GM18511 (cell line): ENCODE results near the gene RPS16.
A peak's percentile ranks its signal among the peaks of the same experiment; 100 is the strongest.
"Not testable (repeated sequence)": the region's sequence is repeated elsewhere in the genome, so short reads cannot be mapped to it uniquely, and the experiment has no call there.

Experiments
- ATAC-seq: cut with Tn5 transposase; IDR thresholded peaks from one replicate; pipeline ENCODE4 v1.9.1; 2021; ENCODE audit warnings: mild to moderate bottlenecking, moderate library complexity; ENCODE audit not compliant: unreplicated experiment

Gene RPS16

DNA sequence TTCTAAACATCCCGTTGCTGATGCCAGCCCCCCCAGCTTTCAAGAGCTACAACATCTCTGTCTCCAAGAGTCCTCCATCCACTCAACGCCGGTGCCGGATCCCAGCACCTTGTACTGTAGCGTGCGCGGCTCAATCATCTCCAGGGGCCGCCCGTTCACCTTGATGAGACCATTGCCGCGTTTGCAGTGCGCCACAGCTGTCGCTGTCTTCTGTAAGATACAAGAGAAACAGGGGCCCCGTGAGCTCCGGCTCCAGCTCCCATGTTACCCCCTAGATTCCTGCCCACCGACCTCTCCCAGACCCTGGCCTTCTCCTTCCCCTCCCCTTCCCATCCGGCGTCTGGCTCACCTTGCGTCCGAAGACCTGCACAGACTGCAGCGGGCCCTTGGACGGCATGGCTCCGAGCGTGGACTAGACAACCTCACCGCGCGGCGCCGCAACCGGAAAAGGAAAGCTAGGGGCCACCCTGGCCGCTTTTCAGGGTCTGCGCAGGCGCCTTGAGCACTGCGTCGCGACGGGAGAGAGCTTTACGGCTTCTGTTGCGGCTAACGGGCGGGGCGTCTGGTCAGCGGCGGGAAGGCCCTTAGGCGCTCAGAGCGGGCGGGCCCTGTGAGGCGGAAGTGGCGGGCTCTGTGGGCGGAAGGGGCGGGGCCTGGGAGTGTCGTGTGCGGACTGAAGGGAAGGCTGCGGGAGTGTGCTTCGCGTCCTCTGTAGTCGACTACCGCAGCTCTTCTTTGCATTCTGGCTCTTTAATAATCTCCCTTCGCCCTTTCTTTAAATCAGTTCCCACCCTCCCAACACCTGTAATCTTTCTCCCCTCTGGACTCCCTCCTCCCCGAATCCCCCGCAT lies at the start of gene RPS16:
Gene RPS16 (minus strand): TSS at position 451 of the 851 bp plus-strand sequence. CDS start 54 bp downstream, at position 397.
- ATAC-seq, result peak; percentile 82

DNA sequence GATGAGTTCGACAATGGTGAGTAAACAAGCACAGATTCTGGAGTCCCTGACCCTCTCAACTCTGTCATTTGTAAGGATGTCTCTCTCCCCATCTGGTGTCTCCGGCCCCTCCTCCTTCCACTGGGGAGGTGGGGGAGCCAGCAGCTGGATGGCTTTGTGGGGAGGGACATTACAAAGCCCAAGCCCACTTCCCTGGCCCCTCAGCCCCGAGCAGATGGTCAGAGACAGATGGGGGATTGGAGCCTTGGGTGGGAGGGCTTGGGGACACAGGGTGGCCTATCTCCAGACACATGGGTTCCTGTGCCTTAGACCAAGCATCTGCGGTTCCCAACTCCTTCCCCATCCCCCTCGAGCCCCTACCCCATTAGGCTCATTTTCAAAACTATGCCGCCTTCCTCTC lies 47.4 kb upstream of the RPS16 start:
- ATAC-seq, result no peak

DNA sequence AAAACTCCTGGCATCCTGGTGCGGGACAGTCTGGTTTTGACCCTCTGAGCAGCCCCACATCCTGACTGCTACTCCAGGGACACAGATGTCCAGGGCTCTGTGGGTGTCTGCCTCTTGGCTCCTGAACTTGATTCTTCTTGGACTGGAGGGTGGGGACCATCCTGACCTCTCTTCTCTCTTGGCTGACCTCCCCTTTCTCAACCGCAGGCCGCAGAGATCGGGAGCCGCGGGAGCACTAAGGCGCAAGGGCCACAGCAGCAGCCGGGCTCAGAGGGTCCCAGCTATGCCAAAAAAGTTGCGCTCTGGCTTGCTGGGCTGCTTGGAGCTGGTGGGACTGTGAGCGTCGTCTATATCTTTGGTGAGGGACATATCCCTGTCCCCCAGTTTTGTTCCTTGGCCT lies 45.9 kb upstream of the RPS16 start:
- ATAC-seq, result no peak

DNA sequence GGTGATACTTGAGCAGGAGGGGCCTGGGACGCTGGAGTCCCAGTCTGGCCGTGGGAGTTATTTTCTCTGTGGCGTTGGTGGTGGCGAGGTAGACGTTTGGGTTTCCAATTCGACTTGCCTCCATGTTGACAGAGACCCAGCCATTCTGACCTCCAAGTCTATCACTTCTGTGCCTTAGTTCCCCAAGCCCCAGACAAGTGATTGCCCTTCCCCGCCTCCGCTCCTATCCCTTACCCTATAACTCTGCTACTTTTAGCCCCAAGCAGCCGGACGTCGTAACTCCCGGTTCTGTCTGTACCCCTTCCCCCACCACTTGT lies 45.4 kb upstream of the RPS16 start:
- ATAC-seq, result no peak

DNA sequence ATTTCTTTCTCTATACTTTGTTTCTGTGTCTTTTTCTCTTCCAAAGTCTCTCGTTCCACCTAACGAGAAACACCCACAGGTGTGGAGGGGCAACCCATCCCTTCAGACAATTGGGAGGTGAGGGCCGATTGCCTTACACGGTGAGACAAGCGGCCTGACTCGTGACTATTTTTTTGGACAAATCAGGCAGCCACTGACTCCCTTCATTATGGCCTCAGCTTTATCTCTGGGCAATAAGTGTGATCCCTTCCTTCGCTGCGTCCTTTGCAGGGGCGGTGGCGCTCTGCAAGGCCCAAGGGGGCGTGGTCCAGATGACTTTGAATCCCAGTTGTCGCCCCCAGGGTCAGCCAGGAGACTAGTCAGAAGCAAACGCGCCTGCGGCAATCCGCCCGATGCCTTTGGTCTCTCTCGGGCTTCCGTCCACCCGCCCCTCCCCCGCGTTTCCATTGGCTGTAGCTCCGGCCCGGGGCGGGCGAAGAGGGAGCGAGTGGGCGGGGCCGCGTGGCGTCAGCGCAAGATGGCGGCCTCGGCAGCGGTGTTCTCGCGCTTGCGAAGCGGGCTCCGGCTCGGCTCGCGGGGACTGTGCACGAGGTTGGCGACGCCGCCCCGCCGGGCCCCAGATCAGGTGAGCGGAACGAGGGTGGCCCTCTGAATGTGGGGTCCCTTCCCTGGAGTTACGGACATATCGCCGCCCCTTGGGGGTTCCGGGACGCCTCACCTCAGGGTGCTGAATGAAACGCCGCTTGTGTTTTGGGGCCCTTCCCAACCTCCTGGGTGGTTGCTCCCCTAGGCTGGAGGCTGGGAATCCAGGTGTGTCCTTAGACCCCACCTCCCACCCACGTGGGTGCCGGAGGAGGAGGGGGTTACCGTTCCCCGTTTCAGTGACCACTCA lies 44.8 kb upstream of the RPS16 start, which contains the start of gene TIMM50:
Gene TIMM50 (plus strand): TSS at position 502 of the 892 bp plus-strand sequence. CDS start 16 bp downstream, at position 518.
- peak; percentile 86 for ATAC-seq

DNA sequence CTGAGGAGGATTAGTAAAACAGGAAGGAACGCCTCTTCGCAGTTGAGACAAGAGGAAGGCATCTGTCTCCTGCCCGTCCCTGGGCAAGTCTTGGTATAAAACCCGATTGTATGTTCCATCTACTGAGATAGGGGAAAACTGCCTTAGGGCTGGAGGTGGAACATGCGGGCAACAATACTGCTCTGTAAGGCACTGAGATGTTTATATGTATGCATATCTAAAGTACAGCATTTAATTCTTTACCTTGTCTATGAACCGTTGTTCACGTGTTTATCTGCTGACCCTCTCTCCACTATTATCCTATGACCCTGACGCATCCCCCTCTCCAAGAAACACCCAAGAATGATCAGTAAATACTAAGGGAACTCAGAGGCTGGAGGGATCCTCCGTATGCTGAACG lies 44.2 kb upstream of the RPS16 start:
- ATAC-seq, result no peak

DNA sequence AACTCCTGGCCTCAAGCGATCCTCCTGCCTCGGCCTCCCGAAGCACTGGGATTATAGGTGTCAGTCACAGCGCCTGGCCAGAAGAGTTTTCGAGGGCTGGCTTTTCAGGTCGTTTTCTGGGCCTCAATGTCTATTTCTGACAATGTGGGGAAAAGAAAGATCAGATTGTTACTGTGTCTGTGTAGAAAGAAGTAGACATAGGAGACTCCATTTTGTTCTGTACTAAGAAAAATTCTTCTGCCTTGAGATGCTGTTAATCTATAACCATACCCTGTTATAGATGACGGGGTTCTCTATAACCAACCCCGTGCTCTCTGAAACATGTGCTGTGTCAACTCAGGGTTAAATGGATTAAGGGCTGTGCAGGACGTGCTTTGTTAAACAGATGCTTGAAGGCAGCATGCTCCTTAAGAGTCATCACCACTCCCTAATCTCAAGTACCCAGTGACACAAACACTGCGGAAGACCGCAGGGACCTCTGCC lies 43.6 kb upstream of the RPS16 start:
- not testable (repeated sequence) for ATAC-seq

DNA sequence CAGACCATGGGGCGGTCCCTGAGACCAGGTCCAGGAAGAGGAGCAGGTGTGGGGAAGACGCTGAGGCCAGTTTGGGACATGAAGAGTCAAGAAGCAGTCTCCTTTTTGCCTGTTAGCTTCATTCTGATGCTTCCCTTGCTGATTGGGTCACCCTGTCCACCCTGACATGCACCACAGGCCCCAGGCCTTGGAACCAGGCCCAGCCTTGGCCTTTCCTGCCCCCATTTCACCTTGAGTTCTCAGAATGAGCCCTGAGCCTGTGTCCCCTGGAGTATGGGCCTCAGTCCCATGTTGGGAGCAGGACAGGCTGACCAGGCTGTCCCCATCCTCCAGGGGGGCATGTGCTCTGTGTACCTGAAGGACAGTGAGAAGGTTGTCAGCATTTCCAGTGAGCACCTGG lies 40.0 kb upstream of the RPS16 start:
- ATAC-seq, result no peak

DNA sequence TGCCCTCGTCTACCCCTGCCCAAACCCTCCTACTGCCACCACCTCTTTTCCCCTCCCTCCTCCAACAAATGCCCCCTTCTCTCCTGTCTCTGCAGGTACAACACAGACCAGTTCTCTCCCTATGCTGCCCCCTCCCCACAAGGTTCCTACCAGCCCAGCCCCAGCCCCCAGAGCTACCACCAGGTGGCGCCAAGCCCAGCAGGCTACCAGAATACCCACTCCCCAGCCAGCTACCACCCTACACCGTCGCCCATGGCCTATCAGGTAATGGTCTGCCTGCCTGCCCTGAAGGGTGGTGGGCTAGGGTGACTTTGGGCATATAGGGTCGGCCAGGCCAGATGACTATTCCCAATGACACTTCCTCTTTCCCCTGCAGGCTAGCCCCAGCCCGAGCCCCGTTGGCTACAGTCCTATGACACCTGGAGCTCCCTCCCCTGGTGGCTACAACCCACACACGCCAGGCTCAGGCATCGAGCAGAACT lies 38.4 kb upstream of the RPS16 start:
- ATAC-seq, result no peak

DNA sequence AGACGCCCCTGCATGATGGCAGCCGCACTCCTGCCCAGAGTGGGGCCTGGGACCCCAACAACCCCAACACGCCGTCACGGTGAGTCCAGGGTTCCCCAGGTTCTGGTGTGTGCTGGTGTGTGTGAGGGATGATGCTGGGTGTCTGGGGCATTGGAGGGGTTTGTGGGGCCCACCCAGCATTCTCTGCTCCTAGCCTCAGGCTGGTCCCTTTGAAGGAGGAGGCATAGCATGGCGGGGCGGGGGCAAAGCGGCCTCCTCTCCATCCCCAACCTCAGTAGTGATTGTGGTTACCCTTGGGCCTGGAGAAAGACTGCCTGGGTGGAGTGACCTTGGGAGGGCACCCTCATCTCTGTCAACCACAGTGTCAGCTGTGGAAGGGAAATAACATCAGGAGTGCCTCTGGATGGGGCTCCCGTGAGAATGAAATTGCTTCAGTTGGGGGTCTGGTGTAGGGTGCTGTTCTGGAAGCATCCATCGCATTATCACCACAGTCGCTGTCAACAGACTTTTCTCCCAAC lies 37.8 kb upstream of the RPS16 start:
- no peak for ATAC-seq

DNA sequence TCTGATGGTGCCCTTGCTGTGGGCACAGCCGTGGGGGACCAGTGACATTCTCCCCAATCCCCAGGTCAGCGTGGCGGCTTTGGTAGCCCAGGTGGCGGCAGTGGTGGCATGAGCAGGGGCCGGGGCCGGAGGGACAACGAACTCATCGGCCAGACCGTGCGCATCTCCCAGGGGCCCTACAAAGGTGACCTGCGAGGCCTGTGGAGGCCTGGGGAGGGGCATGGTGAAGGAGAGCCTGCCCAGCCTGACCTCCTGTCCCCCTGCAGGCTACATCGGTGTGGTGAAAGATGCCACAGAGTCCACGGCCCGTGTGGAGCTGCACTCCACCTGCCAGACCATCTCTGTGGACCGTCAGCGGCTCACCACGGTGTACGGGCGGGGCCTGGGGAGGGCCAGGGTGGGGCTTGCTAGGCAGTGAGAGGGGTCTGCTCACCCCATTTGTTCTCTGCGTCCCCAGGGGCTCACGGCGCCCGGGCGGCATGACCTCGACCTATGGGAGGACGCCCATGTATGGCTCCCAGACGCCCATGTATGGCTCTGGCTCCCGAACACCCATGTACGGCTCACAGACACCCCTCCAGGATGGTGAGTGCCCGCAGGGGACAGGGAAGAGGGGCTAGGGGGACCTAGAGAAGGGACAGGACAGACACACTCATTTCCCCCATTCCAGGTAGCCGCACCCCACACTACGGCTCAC lies 37.1 kb upstream of the RPS16 start:
- no peak for ATAC-seq

DNA sequence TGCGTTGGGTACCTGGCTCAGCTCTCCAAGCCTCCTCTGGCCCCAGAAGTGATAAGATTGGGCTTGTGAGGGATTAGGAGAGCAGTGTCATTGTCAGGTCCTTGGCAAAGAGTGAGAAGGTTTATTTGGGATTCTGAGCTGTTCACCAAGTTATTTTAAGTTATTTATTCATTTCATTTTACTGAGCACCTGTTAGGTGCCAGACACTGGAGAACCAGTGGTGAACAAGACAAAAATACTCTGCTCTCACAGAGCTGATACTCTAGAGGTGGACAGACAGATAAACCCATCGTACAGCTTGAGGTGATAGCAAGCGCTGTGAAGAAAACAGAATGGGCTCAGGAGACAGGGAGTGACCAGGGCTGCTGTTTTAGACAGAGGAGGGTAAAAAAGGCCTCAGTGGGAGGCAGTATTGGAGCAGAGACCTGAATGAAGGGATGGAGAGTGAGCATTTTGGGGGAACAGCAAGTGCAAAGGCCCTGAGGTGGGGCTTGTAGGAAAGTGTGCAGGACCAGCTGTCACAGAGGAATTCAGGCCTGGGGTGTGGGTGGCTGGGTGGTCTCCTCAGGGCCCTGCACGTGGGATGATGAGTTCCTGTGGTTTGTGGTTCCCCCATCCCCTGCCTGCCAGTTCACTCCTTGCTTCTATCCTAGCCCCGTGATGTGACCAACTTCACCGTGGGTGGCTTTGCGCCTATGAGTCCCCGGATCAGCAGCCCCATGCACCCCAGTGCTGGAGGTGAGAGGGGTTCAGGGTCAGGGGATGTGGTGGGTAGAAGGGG lies 36.2 kb upstream of the RPS16 start:
- ATAC-seq, result no peak

DNA sequence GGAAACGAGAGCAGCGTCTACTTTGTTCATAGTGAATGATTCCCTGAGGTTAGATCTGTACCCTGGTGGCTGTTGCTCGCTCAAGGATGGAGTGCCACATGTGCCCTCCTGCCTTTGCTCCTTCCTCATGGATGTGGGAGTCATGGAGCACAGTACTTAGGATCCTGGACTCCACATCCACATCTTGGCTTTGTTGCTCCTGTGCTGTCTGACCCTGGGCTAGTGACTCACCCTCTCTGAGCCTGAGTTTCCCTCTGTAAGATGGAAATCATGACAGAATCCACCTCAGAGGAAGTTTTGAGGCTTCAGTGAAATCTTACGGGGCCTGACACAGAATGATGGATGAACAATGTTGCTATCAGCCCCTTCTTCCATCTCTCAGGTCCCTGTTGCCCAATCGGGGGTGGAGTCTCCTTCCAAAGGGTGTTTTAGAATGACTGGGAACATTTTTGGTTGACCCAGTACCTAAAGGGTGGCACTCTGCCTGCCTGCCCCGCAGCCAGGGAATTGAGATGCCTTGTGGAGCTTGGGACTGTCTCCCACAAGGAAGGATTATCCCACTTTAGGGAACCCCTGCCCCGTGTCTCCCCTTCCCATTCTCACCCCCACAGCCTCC lies 35.1 kb upstream of the RPS16 start:
- ATAC-seq, result no peak

DNA sequence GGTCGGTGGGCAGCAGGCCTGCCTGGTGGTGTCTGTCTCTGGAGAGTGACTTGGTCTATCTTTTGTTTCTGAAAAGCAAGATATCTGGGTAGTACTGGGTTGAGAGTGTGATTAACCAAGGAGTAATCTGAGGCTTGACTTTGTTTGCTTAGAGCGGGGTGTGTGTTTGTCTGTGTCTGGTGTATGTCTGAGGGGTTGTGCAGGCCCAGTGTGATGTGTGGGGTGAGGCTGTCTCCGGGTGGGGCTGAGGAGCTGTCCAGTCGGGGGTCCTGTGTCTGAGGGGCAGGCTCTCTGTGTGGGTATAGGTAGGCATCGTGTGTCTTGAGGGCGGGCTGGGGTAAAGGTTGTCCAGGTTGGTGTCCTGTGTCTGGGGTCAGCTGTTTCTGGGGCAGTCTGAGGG lies 33.8 kb upstream of the RPS16 start:
- no peak for ATAC-seq

DNA sequence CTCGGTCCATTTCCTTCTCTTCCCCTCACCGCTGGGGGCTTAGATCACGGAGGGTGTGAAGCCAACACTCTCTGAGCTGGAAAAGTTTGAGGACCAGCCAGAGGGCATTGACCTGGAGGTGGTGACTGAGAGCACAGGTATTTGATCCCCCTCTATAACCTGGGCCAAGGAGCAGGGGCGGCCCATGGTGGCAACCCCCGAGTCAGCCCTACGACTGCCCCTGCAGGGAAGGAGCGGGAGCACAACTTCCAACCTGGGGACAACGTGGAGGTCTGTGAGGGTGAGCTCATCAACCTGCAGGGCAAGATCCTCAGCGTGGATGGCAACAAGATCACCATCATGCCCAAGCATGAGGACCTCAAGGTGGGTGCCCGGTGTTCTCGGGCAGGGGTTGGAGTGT lies 33.3 kb upstream of the RPS16 start:
- no peak for ATAC-seq

DNA sequence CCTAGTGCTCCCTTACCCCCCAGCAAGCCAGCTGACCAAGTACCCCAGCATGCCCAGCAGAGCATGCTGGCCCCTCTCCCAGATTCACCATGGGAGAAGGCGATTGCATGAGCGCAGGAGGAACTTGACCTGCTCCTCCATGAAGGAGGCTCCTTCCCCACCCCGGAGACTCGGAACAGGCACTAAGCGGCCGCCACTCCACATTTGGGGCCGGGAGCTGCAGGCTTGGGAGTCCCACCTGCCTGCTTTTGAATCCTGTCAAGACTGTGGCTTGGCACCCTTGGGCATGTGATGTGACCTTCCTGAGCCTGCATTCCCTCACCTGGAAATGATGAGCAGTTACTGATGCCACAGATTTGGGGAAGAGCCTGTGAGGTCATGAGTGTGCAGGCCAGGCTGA lies 32.2 kb upstream of the RPS16 start:
- no peak for ATAC-seq

DNA sequence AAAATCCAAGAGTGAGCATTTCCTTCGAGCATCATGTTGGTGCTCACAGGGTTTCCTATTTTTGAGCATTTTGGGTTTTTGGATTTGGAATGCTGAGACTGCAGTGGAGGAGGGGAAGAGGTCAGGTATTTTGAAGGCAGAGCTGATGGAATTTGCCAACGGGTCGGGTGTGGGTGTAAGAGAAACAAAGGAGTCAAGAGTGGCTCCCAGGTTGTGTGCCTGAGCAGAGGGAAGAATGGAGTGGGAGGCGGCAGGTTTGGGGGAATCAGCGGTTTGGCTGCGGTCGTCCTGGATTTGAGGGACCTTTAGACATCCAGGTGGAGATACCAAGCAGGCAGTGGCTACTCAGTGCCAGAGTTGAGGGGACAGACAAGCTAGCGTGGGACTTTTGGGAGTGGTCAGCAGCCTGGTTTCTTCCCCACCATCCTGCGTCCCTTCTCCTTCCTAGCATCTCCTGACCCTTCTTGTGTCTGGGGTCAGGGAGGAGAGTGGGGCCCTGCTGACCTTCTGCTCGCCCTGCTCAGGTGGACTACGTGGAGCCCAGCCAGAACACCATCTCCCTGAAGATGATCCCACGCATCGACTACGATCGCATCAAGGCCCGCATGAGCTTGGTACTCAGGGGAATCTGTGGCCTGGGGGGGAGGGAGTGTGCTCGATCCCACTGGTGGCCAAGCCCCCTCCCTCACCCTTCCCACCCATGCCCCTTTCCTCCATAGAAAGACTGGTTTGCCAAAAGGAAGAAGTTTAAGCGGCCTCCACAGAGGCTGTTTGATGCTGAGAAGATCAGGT lies 30.4 kb upstream of the RPS16 start:
- no peak for ATAC-seq

DNA sequence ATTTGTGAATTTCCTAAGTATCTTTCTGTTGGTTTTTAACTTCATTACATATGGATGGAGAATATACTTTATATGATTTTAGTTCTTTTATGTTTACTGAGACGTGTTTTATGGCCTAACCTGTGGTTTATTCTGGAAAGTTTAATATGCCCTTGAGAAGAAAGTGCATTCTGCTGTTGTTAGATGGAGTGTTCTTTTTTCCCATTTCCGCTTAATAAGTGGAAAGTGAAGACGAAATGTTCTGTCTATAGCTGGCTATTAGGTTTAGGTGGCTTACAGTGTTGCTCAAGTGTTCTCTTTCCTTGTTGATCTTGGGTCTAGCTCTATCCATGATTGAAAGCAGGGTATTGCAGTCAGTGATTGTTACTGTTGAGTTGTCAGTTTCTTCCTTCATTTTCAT lies 27.7 kb upstream of the RPS16 start:
- ATAC-seq, result no peak

DNA sequence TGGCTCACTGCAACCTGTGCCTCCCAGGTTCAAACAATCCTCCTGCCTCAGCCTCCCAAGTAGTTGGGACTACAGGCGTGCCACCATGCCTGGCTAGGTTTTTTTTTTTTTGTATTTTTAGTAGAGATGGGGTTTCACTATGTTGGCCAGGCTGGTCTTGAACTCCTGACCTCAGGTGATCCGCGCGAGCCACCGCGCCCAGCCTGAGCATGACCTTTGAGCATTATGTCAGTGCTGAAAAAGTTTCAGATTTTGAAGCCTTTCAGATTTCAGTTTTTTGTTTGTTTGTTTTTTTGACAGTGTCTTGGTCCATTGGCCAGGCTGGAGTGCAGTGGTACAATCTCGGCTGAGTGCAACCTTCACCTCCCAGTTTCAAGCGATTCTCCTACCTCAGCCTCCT lies 15.5 kb upstream of the RPS16 start:
- ATAC-seq, result not testable (repeated sequence)
